GM18873 (cell line): Measurements from ENCODE around the gene ATF5.
"Not testable (repeated sequence)": the region's sequence is repeated elsewhere in the genome, so short reads cannot be mapped to it uniquely, and the experiment has no call there.

Source experiments
- ATAC-seq: cut with Tn5 transposase; IDR thresholded peaks from one replicate; pipeline ENCODE4 v1.9.1; 2021; ENCODE audit warnings: mild to moderate bottlenecking, moderate library complexity, moderate number of reproducible peaks; ENCODE audit not compliant: unreplicated experiment, low FRiP score

The ATF5 gene

DNA sequence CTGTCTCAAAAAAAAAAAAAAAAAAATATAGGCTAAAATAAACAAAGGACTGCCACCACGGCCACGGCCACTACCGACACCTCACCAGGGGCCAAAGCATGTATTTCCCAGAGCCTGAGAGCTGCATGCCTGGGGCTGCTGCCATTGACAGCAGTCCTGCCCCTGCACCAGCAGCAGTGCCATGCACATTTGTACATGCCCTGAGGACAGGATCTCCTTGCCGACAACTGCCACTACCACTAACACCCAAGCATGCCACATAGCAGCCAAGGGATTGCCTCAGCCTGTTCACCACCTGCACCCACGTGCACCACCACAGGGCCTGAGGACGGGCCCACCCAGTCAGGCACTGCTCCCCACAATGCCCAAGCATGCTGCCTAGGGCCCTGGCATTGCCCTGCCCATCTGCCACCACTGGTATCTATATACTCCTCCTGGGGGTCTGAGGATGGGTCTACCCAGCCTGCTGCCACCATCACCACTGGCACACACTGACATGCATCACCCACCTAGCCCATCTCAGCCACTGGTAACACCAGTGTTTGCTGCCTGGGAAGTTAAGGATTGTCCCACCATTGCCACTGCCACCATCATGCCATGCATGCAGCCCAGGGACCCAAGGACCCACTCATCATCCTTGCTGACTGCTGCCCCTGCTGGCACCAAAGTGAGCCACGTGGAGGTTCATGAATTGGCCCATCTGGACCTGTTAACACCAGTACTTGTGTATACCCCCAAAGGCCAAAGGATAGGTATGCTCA is 10.9 kb downstream of the ATF5 start:
- ATAC-seq = no peak

DNA sequence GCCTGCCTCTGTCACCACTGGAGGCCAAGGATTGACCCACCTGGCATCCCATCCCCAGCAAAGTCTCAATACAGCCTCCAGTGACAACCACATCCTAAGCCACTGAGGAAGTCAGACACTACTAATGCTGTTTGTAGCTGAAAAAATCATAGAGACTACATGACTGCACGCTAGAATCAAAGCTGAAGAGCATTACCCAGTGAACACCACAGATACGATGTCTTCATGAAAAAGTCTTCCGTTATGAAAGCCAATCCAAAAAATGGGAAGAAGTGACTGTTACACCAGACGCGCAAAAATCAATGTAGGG is 11.4 kb downstream of the ATF5 start:
- ATAC-seq = no peak

DNA sequence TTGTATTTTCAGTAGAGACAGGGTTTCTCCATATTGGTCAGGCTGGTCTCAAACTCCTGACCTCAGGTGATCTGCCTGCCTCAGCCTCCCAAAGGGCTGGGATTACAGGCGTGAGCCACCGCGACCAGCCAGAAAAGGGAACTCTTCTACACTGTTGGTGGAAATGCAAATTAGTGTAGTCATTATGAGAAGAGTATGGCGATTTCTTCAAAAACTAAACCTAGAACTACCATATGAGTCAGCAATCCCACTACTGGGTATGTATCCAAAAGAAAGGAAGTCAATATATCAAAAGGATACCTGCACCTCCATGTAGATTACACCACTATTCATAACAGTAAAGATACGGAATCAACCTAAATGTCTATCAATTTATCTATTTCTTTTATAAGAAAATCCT is 15.6 kb downstream of the ATF5 start:
- not testable (repeated sequence) for ATAC-seq

DNA sequence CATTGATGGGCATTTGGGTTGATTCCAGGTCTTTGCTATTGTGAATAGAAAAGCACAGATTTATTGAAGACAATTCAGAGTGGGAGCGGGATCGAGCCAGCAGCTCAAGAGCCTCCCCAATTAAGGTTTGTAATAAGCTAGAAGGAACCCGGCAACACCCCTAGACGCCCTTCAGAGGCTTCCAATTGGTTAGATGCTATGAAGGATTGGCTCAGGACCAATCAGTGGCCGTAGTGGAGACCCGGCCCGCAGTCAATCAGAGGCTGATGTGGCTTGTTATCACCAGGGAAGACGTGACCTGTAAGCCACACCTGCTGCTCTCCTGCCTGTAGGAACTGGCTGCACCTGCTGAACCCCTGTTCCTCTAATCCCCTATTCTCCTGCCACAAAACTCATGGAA is 17.4 kb downstream of the ATF5 start:
- no peak for ATAC-seq

DNA sequence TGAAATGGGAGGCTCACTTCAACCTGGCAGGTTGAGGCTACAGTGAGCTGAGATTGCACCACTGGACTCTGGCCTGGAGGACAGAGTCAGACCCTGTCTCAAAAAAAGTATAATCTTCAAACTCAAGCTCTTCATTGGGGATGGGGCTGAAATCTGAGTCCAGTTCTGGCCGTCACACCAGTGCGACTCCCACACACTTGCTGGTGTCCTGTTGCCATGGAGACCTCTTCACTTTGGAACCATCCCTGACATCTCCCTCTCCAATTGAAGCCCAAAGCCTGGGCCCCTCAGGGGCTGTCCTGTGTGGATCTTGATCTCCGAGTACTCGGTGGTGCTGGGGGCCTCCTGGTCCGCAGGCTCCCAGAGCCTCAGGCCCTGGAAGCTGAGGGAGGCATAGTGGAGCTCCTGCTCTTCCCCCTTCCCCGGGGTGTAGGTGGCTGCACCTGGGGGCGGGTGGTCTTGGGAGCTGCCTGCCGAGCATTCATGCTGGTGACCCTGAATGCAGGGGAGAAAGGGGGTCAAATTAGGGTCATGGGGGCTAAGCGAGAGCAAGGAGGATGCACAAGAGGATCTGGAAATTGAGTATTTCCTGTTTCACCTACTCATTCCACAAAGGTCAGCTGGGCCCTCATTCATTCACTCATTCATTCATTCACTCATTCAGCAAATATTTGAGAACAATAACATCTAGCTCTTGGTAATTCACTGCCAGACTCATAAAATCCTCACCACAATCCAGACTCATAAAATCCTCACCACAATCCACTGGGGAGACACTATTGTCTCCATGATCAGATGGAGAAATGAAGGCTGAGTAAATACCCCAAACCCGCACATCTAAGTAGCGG is 21.0 kb downstream of the ATF5 start:
- ATAC-seq = no peak

DNA sequence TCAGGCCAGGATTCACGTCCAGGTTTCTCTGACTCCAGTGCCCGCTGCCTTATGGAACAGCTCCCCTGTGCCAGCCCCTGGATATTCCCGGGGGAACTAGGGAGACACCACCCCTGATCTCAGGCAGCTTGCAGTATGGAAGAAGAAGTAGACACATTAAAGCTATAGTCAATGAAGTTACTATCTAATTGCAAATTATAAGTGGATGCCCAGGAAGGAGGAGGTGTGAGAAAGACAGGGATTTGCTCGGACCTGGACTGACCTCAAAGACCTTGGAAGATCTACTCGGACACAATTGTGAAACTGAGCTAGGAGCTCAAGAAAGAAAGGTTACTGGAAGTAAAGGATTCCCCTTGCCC is 21.6 kb downstream of the ATF5 start:
- no peak for ATAC-seq

DNA sequence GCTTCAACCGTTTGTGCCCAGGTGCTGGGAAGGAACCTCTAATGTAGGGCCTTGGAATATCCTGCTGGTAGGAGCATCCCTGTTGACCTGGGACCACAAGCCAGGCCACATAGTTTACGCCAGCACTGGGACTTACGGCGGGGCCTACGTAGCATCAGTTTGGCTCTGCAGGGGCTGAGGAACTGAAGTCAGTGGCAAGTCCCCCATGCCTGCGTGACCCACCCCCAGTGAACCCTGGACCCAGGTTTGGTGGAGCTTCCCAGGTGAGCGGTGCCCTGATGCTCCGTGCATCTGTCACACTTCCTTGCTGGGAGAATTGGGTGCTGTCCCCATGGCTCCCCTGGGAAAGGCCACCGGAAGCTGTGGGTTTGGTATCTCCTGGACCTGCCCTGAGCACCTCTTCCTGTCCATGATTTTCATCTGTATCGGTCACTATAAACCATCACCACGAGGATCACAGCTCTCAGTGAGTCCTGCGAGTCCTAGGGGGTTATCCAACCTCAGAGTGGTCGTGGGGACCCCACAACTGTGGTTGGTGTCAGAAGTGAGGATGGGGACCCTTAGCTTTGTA is 22.0 kb downstream of the ATF5 start:
- ATAC-seq = no peak

DNA sequence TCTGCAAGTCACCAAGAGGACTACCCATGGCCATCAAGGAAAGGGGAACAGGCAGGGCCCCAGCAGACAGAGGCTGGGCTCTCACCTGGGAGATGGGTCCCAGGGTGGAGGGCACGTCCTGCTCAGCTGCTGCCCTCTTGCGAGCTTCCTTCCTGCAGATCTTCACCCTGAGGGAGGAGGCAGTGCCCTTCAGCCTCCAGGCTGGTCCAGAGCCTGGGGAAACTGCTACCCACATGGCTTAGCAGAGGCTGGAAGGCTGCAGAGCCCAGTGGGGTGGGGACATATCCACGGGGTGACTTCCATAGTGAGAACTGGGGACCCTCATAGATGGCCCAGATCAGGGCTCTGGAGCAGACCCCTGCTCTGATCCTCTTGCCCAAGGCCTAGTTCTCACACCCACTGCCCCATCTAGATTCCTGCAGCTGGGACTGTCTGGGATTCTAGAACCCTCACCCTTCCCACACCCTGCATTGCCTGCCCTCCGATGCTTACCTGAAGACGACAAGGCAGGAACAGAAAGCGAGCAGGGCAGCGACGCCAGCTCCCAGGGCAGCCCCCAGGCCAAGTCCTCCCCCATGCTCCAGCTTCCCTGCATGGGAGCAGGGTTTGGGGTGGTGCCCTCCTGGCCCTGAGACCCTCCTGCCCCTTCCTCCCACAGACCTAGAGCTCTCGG is 22.9 kb downstream of the ATF5 start:
- no peak for ATAC-seq

DNA sequence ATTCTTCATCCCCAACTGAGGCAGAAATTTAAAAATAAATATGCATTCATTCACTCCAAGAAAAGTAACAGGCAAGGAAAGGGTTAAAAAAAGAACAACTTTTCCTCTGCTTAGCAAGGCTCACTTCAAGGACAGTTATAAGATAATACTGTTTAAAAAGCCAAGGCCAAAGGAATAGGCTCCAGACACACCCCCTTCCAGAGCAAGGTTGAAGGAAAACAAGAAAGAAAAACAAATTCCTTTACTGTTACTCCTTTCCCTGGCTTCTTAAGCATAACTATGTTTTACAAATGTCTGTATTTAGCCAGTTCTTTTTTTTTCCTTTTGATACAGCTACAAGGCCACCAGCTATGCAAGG is 23.5 kb downstream of the ATF5 start:
- ATAC-seq = no peak

DNA sequence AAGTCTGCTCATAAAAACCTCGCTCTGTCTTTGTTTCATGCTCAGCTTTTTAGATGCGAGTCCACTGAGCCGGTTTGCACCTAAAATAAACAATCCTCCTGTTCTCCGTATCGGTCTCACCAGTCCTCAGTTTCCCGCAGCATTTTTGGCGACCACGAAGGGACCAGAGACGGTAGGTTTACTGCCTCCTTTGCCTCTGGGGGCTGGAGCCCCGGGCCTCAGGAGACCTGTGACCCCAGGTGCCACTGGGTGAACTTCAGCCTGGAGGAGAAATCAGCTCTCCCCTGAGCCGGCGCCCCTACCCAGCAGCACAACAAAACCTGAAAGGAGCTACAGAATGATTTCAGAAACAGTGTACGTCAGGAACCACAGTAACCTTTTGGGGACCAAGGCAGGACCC is 23.9 kb downstream of the ATF5 start:
- no peak for ATAC-seq

DNA sequence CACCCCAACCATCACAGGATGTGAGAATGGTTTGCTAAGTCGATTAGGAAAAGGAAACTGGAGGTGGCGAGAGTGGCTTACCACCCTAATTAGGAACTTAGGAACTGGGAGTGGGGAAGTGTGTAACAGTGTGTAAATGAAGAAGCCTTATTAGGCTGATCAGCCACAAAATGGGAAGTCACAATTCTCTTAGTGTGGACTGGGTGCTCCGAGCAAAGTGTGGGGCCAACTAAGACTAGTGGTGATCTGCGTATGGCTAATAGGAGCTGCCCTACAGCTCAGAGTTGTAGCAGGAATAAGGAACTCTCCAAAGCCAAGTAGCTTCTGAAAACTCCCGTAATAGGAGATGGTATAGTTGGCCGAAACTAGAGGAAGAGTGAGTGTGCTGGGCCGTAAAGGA is 24.4 kb downstream of the ATF5 start:
- no peak for ATAC-seq

DNA sequence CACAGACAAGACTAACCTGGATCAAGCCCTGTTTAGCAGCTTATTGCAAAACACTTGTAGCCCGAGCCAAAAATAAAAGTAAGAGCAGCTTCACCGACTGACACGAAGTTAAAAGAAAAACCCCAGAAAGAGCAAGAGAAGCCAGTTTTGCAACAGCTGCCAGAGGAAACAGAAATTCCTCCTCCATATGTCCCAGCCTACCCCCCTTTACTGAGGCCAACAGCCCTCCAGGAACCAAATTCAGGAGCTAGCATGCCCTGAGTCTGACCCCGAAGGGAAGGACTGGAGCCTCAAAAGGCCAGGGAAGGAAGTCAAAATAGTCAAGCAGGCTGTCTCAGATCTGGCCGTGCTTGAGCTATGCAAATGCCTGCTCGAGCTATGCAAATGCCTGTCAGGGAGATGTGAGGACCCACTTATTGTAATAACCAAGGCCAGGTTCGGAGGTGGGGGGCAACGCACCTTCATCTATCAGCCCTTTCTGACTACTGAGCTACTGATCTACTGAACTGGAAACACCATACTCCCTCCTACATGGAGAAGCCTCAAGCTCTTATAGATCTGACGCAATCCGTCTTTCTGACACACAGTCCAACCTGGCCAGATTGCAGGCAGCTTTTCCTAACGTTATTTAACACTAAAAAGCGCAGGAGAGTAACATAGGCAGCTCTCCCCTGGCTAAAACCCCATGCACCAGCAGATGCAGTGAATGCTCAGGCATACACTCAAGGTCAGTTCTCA is 25.3 kb downstream of the ATF5 start:
- ATAC-seq = no peak

DNA sequence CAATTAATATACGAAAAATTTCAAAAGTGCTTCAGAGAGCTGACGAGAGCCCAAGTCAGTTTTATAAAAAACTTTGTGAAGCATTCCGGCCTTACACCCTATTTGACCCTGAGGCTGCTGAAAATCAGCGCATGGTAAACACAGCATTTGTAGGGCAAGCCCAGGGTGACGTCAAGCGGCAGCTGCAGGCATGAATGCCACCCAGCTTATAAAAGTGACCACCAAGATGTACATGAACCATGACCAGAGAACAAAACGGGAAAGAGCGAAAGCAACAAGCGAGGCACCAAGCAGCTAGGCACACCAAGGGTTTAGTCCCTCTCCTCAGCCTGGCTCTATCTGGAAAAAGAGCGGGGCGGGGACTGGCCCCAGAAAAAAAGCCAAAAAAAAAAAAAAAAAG is 25.9 kb downstream of the ATF5 start:
- ATAC-seq = no peak

DNA sequence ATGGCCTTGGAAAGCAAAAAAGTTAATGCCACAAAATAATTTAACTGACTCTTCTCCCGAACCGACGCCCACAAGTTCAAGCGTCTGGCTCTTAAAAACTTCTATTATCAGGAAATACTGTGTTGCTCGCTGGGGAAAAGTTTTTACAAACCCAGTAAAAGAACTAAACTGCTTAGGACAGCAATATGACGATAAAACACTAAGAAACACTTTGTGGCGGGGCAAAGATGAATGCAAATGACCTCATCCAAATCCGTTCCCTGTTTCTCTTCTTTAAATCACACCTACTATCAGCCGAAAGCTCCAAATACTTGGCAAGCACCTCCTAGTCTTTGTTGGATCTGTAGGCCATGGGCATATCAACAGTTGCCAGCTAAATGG is 27.1 kb downstream of the ATF5 start:
- no peak for ATAC-seq

DNA sequence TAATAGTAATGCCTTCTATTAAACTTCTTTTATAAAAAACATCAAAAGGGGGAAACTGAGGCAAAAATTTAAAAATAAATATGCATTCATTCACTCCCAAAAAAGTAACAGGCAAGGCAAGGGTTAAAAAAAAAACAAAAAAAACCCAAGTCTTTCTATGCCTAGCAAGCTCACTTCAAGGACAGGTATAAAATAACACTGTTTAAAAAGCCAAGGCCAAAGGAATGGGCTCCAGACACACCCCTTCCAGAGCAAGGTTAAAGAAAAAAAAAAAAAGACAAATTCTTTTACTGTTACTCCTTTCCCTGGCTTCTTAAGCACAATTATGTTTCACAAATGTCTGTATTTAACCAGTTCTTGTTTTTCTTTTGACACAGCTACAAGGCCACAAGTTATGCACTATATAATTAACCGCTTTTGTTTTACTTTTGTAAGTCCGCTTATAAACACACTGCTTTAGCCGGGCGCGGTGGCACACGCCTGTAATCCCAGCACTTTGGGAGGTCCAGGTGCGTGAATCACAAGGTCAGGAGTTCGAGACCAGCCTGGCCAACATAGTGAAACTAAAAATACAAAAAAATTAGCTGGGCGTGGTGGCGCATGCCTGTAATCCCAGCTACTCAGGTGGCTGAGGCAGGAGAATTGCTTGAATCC is 28.4 kb downstream of the ATF5 start:
- no peak for ATAC-seq

DNA sequence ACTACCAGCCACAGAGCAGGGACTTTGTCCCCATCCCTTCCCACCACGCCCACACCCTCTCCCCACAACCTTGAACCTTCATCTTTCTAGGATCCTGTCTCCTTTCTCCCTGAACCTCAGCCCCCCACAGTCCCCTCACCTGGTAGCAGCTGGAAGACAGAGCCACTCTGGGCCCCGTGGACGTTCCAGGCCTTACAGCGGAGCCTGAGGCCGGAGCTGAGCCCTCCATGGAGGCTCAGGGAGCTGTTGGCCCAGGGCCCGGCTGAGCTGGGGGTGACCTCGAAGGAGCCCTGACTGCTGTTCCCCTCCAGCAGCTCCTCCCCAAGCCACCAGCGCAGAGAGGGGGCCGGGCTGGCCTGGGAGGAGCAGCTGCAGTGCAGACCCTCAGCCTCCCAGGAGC is 29.1 kb downstream of the ATF5 start:
- ATAC-seq = not testable (repeated sequence)

DNA sequence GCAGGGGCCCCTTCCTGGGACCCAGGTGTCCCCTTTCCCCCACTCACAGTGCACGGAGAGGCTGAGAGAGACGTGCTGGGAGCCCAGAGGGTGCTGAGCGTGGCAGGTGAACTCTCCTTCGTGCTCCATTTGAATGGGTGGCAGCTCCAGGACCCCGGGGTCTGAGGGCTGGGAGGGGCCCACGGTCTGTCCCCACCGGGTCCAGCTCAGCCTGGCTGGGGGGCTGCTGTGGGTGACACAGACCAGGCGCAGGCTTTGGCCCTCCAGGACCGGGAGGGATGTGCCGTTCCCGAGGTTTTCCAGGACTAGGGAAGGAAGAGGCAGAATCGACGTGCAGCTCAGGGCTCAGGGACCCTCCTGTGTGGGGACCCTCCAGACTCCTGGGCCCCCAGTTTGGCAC is 29.6 kb downstream of the ATF5 start:
- ATAC-seq = not testable (repeated sequence)

DNA sequence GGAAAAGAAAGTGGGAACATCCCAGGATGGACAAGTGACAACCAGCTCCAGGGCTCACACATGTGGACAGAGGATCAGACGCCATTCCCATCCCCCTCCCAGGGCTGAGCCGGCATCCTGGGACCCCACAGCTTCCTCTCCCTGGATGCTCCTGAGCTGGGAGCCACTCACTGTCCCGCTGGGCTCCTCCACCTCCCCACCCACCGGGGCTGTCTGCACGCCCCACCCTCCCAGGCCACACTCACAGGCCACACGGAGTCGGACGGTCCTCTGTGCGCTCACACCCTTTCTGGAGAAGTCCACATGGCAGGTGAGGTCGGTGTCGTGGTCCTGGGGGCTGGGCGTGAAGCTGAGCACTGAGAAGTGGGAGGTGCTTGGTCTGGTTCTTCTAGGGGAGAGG is 30.9 kb downstream of the ATF5 start:
- not testable (repeated sequence) for ATAC-seq

DNA sequence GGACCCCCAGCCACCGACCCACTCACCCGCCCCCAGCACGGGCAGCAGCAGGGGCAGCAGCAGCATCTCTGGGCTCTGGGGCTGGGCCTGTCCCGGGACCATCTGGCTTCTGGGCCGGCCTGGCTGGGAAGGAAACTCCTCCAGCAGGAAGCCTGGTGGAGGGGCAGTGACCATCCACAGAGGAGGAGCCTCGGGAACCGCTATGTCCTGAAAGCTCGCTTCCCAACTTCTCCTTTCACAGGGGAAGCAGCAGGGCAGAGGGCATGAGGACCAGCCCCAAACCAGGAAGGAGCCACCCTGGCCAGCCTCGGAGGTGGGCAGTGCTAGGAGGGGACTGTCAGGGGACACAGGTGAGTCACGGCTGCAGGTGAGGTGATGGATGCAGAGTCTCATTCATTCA is 32.0 kb downstream of the ATF5 start, which contains the start of gene SIGLEC11:
Gene SIGLEC11, minus strand, starts transcription at position 193 of the 400 bp plus-strand sequence. Its CDS starts 91 bp downstream, at position 102.
- ATAC-seq = not testable (repeated sequence)

DNA sequence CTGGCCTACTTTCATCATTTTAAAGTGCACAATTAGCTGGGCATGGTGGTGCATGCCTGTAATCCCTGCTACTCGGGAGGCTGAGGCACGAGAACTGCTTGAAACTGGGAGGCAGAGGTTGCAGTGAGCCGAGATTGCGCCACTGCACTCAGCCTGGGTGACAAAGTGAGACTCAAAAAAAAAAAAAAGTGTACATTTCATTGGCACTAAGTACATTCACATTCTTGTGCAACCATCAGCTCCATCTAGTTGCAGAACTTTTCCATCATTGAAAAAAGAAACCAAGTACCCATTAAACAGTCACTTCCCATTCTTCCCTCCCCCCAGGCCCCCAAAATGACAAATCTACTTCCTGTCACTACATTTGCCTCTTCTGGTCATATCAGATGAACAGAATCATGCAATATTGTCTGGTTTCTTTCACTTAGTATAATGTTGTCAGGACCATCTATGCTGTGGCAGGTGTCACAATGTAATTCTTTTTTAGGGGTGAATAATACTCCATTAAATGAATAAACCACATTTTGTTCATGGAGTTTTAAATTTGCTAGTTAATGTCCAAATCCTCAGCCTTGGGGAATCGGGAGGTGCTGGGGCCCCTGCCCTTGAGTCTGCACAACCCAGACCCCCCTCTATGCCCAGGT is 39.4 kb downstream of the ATF5 start:
- ATAC-seq = no peak
